Measurements from ENCODE around the gene NMNAT2. TPM values are rescaled to one million over a fixed set of nuclear protein-coding genes. Genes with fewer than 3 reads are reported as not detected.

The NMNAT2 gene
- total RNA-seq, 4 donors from 2014 or later, result 0.93 to 2.2 (median 1.9) TPM

DNA sequence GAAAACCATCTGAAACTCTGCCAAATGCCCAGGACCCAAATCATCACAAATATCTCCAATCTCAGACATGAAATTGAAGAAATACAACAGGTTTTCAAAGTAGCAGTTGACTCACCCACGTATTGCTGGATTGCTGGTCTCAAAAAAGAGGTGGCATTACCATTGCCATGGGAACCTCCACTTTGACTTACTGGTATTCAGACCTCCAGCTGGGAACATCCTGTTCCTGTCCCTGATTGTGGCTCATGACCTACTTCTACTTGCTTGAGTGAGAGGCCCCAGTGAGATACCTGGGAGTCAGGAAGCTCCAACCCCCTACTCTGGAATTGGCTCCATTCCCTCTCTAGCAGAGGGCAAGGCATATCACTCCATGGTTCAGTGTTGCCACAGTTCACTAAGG lies 64.6 kb downstream of the NMNAT2 start:
- TF ChIP-seq POLR2A (IDR thresholded peaks at IDR 0.05) (no peak), POLR2AphosphoS5 (IDR thresholded peaks at IDR 0.05) (no peak), EP300 (IDR thresholded peaks at IDR 0.05) (no peak)
- TF ChIP-seq, protein P1, sequence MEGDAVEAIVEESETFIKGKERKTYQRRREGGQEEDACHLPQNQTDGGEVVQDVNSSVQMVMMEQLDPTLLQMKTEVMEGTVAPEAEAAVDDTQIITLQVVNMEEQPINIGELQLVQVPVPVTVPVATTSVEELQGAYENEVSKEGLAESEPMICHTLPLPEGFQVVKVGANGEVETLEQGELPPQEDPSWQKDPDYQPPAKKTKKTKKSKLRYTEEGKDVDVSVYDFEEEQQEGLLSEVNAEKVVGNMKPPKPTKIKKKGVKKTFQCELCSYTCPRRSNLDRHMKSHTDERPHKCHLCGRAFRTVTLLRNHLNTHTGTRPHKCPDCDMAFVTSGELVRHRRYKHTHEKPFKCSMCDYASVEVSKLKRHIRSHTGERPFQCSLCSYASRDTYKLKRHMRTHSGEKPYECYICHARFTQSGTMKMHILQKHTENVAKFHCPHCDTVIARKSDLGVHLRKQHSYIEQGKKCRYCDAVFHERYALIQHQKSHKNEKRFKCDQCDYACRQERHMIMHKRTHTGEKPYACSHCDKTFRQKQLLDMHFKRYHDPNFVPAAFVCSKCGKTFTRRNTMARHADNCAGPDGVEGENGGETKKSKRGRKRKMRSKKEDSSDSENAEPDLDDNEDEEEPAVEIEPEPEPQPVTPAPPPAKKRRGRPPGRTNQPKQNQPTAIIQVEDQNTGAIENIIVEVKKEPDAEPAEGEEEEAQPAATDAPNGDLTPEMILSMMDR (IDR thresholded peaks at IDR 0.05), result no peak
- WGBS, 2 donors (ENCODE audit: low coverage in 1 of 2), result no CpG with 5 or more reads among the region's 1 CpG
- H3K27ac ChIP-seq, result no peak overlapping the region
- H3K4me3 ChIP-seq, result no peak overlapping the region
- no peaks in the 10 kb centered on the region for H3K36me3 ChIP-seq
- H3K27me3 ChIP-seq, result no peaks in the 10 kb centered on the region
- no peak for ATAC-seq
- H3K4me1 ChIP-seq, result peaks cover 4 to 25% (median 11%) of the 10 kb centered on the region in 3 donors
- H3K9me3 ChIP-seq, result no peaks in the 10 kb centered on the region

DNA sequence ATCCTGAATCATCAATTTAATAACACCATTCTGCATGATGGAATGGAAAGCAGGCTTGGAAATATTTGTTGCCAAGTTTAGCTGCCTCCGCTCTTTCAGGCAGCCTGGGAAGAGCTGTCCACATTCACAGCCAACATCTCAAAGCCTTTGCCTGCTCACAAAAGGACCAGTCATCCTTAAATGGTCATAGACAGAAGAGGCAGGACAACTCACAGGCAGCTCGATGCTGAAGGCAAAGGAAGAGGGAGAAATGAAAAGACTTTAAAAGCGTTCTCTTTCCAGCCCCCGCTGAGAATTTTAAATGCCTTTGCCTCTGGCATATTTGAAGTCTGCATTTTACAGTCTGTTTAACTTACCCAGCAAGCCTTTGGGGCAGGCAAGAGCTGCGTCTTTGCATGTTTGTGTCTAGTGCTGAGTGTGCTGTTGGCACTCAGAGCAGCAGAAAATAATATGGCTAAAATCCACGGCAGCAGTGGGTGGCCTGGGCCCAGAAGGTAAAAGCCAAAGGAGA lies 68.9 kb downstream of the NMNAT2 start:
- no peaks in the 10 kb centered on the region for H3K27me3 ChIP-seq
- H3K27ac ChIP-seq, result peak overlapping the region; percentile 75 to 83 (median 78)
- H3K9me3 ChIP-seq, result no peaks in the 10 kb centered on the region
- peak; percentile 83 for ATAC-seq
- no peaks in the 10 kb centered on the region for H3K36me3 ChIP-seq
- WGBS, 2 donors (ENCODE audit: low coverage in 1 of 2), result 7 to 16% methylated on average over 5 of the region's 6 CpGs
- TF ChIP-seq POLR2AphosphoS5 (IDR thresholded peaks at IDR 0.05) (peak; percentile 35), POLR2A (IDR thresholded peaks at IDR 0.05) (no peak), EP300 (IDR thresholded peaks at IDR 0.05) (no peak)
- TF ChIP-seq, protein P1 (IDR thresholded peaks at IDR 0.05), result no peak
- H3K4me3 ChIP-seq, result no peak overlapping the region
- peaks cover 4 to 30% (median 13%) of the 10 kb centered on the region in 3 donors for H3K4me1 ChIP-seq

DNA sequence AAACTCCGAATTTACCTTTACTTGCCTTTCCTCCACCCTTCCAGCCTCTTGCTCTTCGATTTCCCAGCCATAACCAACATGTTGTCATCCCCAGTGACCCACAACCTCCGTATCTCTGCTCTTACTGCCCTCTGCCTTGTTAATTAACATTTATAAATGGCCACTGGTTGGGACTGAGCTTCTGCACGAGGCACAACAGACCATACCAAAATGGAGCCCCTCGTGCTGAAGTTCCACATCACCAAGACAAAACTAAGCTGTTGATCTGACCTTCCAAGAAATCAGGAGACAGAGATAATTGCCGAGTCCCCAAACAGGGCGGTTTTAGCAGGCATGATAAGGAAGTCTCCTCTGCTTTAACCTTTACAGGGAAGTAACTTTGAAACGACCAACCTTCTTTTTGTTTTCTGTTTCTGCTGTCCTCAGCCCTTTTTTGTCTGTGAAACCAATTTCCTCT lies 71.9 kb downstream of the NMNAT2 start:
- Histone ChIP-seq H3K27ac (no peak overlapping the region), H3K27me3 (no peaks in the 10 kb centered on the region), H3K9me3 (no peaks in the 10 kb centered on the region), H3K4me3 (no peak overlapping the region), H3K4me1 (peaks cover 4 to 30% (median 13%) of the 10 kb centered on the region in 3 donors), H3K36me3 (no peaks in the 10 kb centered on the region)
- 47 to 52% methylated on average over 6 to 7 of the region's 8 CpGs for WGBS, 2 donors (ENCODE audit: low coverage in 1 of 2)
- ATAC-seq, result no peak
- TF ChIP-seq POLR2AphosphoS5 (IDR thresholded peaks at IDR 0.05) (no peak), EP300 (IDR thresholded peaks at IDR 0.05) (no peak), POLR2A (IDR thresholded peaks at IDR 0.05) (no peak)
- TF ChIP-seq, protein P1 (IDR thresholded peaks at IDR 0.05), result no peak

DNA sequence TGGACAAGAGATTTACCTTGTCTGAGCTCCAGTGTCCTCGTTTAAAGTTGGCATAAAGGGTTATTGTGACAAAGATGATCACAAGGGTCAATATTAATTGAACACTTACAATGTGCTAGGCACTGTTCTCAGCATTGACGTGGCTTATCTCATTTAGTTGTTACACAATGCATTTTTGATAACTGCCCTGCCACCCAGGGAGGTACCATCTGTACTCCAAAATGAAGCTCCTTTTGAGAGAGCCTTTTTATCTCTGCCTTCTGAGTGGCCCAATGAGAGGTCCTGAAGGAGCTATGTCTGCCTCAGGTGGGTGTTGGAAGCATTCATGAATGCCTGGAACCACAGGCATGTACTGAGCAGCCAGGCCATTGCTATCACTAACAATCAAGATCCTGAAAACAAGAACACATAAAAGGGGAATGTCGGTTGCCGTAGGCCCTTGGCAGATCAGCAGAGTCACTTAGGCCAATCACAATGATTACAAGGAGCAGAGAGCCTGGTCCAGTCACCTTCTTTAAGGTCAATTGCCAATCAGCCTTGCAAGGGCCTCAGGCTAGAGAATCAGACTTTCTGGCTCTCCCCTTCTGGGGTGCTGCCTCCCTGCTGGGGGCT lies 78.5 kb downstream of the NMNAT2 start:
- TF ChIP-seq EP300 (IDR thresholded peaks at IDR 0.05) (no peak), POLR2AphosphoS5 (IDR thresholded peaks at IDR 0.05) (no peak), POLR2A (IDR thresholded peaks at IDR 0.05) (no peak)
- TF ChIP-seq, protein P1 (IDR thresholded peaks at IDR 0.05), result no peak
- Histone ChIP-seq H3K9me3 (no peaks in the 10 kb centered on the region), H3K4me3 (no peak overlapping the region), H3K36me3 (no peaks in the 10 kb centered on the region), H3K4me1 (no peaks in the 10 kb centered on the region), H3K27ac (no peak overlapping the region), H3K27me3 (no peaks in the 10 kb centered on the region)
- ATAC-seq, result no peak
- WGBS, 2 donors (ENCODE audit: low coverage in 1 of 2), result 73 to 100% methylated on average over 2 of the region's 4 CpGs
